ENCODE measurements around the gene C7orf33. TPM values are rescaled to one million over a fixed set of nuclear protein-coding genes. Genes with fewer than 3 reads are reported as not detected.

The C7orf33 gene
- not detected for total RNA-seq (2013)
- polyA plus RNA-seq, result under 1 TPM in 1 of 3 donors, not detected in 2; 0.05 TPM
- polyA minus RNA-seq, result not detected in 2 replicates
- total RNA-seq, result 0 to 0.58 (median 0) reads per million in 11 experiments

DNA sequence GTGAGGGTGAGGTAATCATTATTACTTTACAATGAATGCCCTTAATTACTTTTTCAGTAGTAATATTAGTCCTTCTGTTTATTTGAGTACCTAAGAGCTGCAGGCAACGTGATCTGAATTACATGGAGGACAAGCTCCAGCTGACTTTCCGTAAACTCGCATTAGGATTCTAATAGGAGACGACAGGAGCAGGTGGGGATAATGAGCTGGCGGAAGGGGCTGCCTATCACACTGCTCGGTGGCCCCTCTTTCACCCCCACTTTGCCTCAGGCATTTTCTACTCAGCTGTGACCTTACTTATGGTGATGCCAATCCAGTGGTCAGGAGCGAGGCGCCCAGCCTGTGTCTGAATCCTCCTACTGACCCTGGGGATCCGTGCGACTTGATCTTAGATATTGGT, at the start of gene C7orf33:
C7orf33 (plus strand) TSS at position 296 of the 400 bp plus-strand sequence. CDS start 160 bp downstream, outside the sequence.
- no peak within 1 kb of the TSS for H2AFZ ChIP-seq (ENCODE audit: insufficient read depth, low read depth, low read length, poor library complexity, severe bottlenecking)
- H3K9me3 Mint-ChIP-seq, result peaks cover 0 to 6% (median 0%) of the 10 kb centered on the region in 7 donors
- intact Hi-C loops (cut with micrococcal nuclease), result no loop called here

GRCh38 chr7:148541891-148542504, 48.6 kb upstream of the C7orf33 start:
- intact Hi-C loops (cut with micrococcal nuclease), result no loop called here
- H3K9me3 ChIP-seq (replicated peaks in 1 of 2; ENCODE audit: control insufficient read depth in 1 of 2, insufficient read depth in 1 of 2, low read length in 2 of 2), result no peaks in the 10 kb centered on the region
- H4K20me1 ChIP-seq (ENCODE audit: insufficient read depth, low read length), result no peaks in the 10 kb centered on the region
- no peak overlapping the region for H3K9ac ChIP-seq (ENCODE audit: insufficient read depth, low read length, poor library complexity, severe bottlenecking)
- no peaks in the 10 kb centered on the region for H3K36me3 ChIP-seq (replicated peaks in 1 of 2; ENCODE audit: control insufficient read depth in 1 of 2, insufficient read depth in 2 of 2, low read length in 2 of 2)
- WGBS (ENCODE audit: insufficient coverage), result 69% methylated on average over 1 of the region's 6 CpGs
- Mint-ChIP-seq H3K27ac (peak overlapping the region in 1 of 7 donors; percentile 3), H3K4me3 (no peak overlapping the region), H3K27me3 (ENCODE audit: low read depth in 3 of 3) (peaks cover 0 to 7% (median 3%) of the 10 kb centered on the region in 3 donors), H3K4me1 (peaks cover 3% of the 10 kb centered on the region), H3K36me3 (no peaks in the 10 kb centered on the region), H3K9me3 (peaks cover 0 to 6% (median 2%) of the 10 kb centered on the region in 7 donors)
- no peak overlapping the region for H3K4me3 ChIP-seq (replicated peaks in 1 of 3; ENCODE audit: low read depth in 2 of 3, low read length in 3 of 3)
- no peaks in the 10 kb centered on the region for H3K4me1 ChIP-seq (ENCODE audit: control insufficient read depth in 1 of 2, insufficient read depth in 2 of 2, low read length in 2 of 2)
- DNase-seq, result no peak
- H2AFZ ChIP-seq (ENCODE audit: insufficient read depth, low read depth, low read length, poor library complexity, severe bottlenecking), result no peak overlapping the region
- no peak overlapping the region for H3K27ac ChIP-seq (ENCODE audit: low read depth in 1 of 2, low read length in 2 of 2)
- no peak overlapping the region for H3K4me2 ChIP-seq (replicated peaks; ENCODE audit: extremely low read depth, low read length, poor library complexity, severe bottlenecking)
- TF ChIP-seq, protein P1, sequence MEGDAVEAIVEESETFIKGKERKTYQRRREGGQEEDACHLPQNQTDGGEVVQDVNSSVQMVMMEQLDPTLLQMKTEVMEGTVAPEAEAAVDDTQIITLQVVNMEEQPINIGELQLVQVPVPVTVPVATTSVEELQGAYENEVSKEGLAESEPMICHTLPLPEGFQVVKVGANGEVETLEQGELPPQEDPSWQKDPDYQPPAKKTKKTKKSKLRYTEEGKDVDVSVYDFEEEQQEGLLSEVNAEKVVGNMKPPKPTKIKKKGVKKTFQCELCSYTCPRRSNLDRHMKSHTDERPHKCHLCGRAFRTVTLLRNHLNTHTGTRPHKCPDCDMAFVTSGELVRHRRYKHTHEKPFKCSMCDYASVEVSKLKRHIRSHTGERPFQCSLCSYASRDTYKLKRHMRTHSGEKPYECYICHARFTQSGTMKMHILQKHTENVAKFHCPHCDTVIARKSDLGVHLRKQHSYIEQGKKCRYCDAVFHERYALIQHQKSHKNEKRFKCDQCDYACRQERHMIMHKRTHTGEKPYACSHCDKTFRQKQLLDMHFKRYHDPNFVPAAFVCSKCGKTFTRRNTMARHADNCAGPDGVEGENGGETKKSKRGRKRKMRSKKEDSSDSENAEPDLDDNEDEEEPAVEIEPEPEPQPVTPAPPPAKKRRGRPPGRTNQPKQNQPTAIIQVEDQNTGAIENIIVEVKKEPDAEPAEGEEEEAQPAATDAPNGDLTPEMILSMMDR (IDR thresholded peaks at IDR 0.05), result no peak
- H3K79me2 ChIP-seq (ENCODE audit: insufficient read depth, low read length), result no peaks in the 10 kb centered on the region
- H3K27me3 ChIP-seq (ENCODE audit: control insufficient read depth in 2 of 2, insufficient read depth in 2 of 2, low read length in 2 of 2), result no peaks in the 10 kb centered on the region

More for the DNA sequence above, at the start of gene C7orf33:
- H3K27me3 ChIP-seq (ENCODE audit: control insufficient read depth in 2 of 2, insufficient read depth in 2 of 2, low read length in 2 of 2), result no peaks in the 10 kb centered on the region
- DNase-seq, result no peak
- no peak within 1 kb of the TSS for H3K27ac ChIP-seq (ENCODE audit: low read depth in 1 of 2, low read length in 2 of 2)
- H3K9me3 ChIP-seq (replicated peaks in 1 of 2; ENCODE audit: control insufficient read depth in 1 of 2, insufficient read depth in 1 of 2, low read length in 2 of 2), result no peaks in the 10 kb centered on the region
- Mint-ChIP-seq H3K36me3 (no peaks in the 10 kb centered on the region), H3K4me3 (no peak within 1 kb of the TSS), H3K4me1 (peaks cover 9% of the 10 kb centered on the region), H3K27ac (peak within 1 kb of the TSS in 1 of 7 donors; percentile 28), H3K27me3 (ENCODE audit: low read depth in 3 of 3) (peaks cover 0 to 10% (median 6%) of the 10 kb centered on the region in 3 donors)
- no peak within 1 kb of the TSS for H3K9ac ChIP-seq (ENCODE audit: insufficient read depth, low read length, poor library complexity, severe bottlenecking)
- no peak within 1 kb of the TSS for H3K4me2 ChIP-seq (replicated peaks; ENCODE audit: extremely low read depth, low read length, poor library complexity, severe bottlenecking)
- no peaks in the 10 kb centered on the region for H3K36me3 ChIP-seq (replicated peaks in 1 of 2; ENCODE audit: control insufficient read depth in 1 of 2, insufficient read depth in 2 of 2, low read length in 2 of 2)
- peaks cover 4 to 5% of the 10 kb centered on the region in 2 donors for H3K4me1 ChIP-seq (ENCODE audit: control insufficient read depth in 1 of 2, insufficient read depth in 2 of 2, low read length in 2 of 2)
- no peak within 1 kb of the TSS for H3K4me3 ChIP-seq (replicated peaks in 1 of 3; ENCODE audit: low read depth in 2 of 3, low read length in 3 of 3)
- H3K79me2 ChIP-seq (ENCODE audit: insufficient read depth, low read length), result no peaks in the 10 kb centered on the region
- WGBS (ENCODE audit: insufficient coverage), result 93% methylated on average over 6 of the region's 10 CpGs
- TF ChIP-seq, protein P1 (IDR thresholded peaks at IDR 0.05), result no peak
- no peaks in the 10 kb centered on the region for H4K20me1 ChIP-seq (ENCODE audit: insufficient read depth, low read length)

Data from CD14-positive monocyte (primary cell).